ENCODE measurements around the gene ENO3.

DNA sequence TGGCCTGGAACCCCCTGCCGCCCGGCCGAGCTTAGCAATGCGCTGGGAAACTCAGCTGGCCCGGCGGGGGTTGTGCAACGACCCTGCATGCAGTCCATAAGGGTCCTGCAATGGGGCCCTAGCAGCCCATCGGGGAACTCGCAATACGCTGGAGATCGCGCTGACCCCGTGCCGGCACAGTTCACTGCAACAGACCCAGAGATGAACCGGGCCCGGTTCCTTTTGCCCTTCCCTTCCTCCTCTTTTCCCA lies 11.4 kb upstream of the ENO3 start:
- TF ChIP-seq, protein P1, sequence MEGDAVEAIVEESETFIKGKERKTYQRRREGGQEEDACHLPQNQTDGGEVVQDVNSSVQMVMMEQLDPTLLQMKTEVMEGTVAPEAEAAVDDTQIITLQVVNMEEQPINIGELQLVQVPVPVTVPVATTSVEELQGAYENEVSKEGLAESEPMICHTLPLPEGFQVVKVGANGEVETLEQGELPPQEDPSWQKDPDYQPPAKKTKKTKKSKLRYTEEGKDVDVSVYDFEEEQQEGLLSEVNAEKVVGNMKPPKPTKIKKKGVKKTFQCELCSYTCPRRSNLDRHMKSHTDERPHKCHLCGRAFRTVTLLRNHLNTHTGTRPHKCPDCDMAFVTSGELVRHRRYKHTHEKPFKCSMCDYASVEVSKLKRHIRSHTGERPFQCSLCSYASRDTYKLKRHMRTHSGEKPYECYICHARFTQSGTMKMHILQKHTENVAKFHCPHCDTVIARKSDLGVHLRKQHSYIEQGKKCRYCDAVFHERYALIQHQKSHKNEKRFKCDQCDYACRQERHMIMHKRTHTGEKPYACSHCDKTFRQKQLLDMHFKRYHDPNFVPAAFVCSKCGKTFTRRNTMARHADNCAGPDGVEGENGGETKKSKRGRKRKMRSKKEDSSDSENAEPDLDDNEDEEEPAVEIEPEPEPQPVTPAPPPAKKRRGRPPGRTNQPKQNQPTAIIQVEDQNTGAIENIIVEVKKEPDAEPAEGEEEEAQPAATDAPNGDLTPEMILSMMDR (conservative IDR thresholded peaks at IDR 0.05; ENCODE audit: low read length): no peak
- no peak for TF ChIP-seq EZH2phosphoT487 (IDR thresholded peaks at IDR 0.05; ENCODE audit: borderline replicate concordance, low read depth, low read length)

Data from OCI-LY7 (cell line).